ENCODE results near the gene RAB13. TPM values are rescaled to one million over a fixed set of nuclear protein-coding genes. Genes with fewer than 3 reads are reported as not detected.

RAB13 gene
- total and polyA plus RNA-seq, 2 of the 13 experiments (the other 11 are each of a cell fraction or from before 2014, with no cell fraction given) = 15.9 to 24.7 TPM

DNA sequence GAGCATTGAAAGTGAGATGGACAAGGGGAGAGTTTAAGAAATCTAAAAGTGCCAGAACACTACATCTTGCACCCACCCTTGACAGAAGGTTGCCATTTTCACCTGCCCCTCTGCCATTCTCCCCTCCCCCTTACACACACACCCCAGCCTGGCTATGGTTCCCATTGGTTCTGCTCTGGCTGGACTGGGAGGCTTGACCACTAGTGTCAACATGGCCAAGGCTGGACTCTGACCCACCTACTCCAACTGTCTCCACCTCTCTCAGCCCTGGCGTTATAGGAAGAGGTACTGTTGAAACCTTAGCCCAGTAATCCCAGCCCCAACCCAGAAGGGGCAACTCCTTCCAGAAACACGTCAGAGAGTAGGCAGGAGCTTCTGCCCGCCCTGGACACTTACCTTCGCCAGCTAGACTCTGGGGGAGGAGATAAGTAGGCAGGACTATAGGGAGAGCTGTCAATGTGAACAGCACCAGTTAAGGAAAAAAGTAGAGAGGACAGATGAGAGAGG lies 32.2 kb downstream of the RAB13 start (continued):
- no peak for TF ChIP-seq HMG20A (CRISPR knock-in tag; IDR thresholded peaks at IDR 0.05; ENCODE audit: borderline replicate concordance)
- TF ChIP-seq, protein P1, sequence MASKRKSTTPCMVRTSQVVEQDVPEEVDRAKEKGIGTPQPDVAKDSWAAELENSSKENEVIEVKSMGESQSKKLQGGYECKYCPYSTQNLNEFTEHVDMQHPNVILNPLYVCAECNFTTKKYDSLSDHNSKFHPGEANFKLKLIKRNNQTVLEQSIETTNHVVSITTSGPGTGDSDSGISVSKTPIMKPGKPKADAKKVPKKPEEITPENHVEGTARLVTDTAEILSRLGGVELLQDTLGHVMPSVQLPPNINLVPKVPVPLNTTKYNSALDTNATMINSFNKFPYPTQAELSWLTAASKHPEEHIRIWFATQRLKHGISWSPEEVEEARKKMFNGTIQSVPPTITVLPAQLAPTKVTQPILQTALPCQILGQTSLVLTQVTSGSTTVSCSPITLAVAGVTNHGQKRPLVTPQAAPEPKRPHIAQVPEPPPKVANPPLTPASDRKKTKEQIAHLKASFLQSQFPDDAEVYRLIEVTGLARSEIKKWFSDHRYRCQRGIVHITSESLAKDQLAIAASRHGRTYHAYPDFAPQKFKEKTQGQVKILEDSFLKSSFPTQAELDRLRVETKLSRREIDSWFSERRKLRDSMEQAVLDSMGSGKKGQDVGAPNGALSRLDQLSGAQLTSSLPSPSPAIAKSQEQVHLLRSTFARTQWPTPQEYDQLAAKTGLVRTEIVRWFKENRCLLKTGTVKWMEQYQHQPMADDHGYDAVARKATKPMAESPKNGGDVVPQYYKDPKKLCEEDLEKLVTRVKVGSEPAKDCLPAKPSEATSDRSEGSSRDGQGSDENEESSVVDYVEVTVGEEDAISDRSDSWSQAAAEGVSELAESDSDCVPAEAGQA (IDR thresholded peaks at IDR 0.05; ENCODE audit: low read depth) = no peak
- TF ChIP-seq, protein P1 (CRISPR knock-in tag; IDR thresholded peaks at IDR 0.05; ENCODE audit: borderline replicate concordance) = no peak
- no peak; the same call in 1 of the 2 replicates for TF ChIP-seq ZNF788 (CRISPR knock-in tag; IDR thresholded peaks at IDR 0.05; ENCODE audit: borderline replicate concordance)
- TF ChIP-seq ZEB1 (IDR thresholded peaks at IDR 0.05; ENCODE audit: insufficient replicate concordance, low read depth) = no peak
- no peak for TF ChIP-seq ZNF670 (CRISPR knock-in tag; IDR thresholded peaks at IDR 0.05; ENCODE audit: borderline replicate concordance)
- TF ChIP-seq HDAC2 (CRISPR knock-in tag; IDR thresholded peaks at IDR 0.05) = peak; percentile 63; the same call in 1 of the 2 replicates
- TF ChIP-seq FOXM1 (CRISPR knock-in tag; IDR thresholded peaks at IDR 0.05) = no peak
- no peak for TF ChIP-seq NONO (IDR thresholded peaks at IDR 0.05)
- peak; percentile 58 for TF ChIP-seq NONO (CRISPR knock-in tag; conservative IDR thresholded peaks at IDR 0.05)
- no peak for TF ChIP-seq PRPF4 (IDR thresholded peaks at IDR 0.05; ENCODE audit: low read depth, low read length, poor library complexity, severe bottlenecking)
- TF ChIP-seq SIN3B (IDR thresholded peaks at IDR 0.05; ENCODE audit: low read length) = no peak
- TF ChIP-seq, protein P2, sequence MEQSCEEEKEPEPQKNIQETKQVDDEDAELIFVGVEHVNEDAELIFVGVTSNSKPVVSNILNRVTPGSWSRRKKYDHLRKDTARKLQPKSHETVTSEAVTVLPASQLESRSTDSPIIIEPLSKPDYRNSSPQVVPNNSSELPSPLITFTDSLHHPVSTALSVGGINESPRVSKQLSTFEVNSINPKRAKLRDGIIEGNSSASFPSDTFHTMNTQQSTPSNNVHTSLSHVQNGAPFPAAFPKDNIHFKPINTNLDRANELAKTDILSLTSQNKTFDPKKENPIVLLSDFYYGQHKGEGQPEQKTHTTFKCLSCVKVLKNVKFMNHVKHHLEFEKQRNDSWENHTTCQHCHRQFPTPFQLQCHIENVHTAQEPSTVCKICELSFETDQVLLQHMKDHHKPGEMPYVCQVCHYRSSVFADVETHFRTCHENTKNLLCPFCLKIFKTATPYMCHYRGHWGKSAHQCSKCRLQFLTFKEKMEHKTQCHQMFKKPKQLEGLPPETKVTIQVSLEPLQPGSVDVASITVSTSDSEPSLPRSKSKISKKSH (CRISPR knock-in tag; IDR thresholded peaks at IDR 0.05; ENCODE audit: borderline replicate concordance) = no peak; the same call in 1 of the 2 replicates
- TF ChIP-seq ZSCAN29 (CRISPR knock-in tag; conservative IDR thresholded peaks at IDR 0.05) = no peak
- TF ChIP-seq, protein P3, sequence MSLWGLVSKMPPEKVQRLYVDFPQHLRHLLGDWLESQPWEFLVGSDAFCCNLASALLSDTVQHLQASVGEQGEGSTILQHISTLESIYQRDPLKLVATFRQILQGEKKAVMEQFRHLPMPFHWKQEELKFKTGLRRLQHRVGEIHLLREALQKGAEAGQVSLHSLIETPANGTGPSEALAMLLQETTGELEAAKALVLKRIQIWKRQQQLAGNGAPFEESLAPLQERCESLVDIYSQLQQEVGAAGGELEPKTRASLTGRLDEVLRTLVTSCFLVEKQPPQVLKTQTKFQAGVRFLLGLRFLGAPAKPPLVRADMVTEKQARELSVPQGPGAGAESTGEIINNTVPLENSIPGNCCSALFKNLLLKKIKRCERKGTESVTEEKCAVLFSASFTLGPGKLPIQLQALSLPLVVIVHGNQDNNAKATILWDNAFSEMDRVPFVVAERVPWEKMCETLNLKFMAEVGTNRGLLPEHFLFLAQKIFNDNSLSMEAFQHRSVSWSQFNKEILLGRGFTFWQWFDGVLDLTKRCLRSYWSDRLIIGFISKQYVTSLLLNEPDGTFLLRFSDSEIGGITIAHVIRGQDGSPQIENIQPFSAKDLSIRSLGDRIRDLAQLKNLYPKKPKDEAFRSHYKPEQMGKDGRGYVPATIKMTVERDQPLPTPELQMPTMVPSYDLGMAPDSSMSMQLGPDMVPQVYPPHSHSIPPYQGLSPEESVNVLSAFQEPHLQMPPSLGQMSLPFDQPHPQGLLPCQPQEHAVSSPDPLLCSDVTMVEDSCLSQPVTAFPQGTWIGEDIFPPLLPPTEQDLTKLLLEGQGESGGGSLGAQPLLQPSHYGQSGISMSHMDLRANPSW (CRISPR knock-in tag; IDR thresholded peaks at IDR 0.05; ENCODE audit: borderline replicate concordance) = 0 out of 2 replicates have a peak, but pooled peaks have one; percentile 48
- TF ChIP-seq, protein P4, sequence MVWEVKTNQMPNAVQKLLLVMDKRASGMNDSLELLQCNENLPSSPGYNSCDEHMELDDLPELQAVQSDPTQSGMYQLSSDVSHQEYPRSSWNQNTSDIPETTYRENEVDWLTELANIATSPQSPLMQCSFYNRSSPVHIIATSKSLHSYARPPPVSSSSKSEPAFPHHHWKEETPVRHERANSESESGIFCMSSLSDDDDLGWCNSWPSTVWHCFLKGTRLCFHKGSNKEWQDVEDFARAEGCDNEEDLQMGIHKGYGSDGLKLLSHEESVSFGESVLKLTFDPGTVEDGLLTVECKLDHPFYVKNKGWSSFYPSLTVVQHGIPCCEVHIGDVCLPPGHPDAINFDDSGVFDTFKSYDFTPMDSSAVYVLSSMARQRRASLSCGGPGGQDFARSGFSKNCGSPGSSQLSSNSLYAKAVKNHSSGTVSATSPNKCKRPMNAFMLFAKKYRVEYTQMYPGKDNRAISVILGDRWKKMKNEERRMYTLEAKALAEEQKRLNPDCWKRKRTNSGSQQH (CRISPR knock-in tag; IDR thresholded peaks at IDR 0.05; ENCODE audit: low read depth) = peak; percentile 58; the same call in 1 of the 2 replicates
- no peak for TF ChIP-seq SRSF1 (optimal IDR thresholded peaks at IDR 0.05; ENCODE audit: low read depth, low read length)
